IMR-90 (cell line): ENCODE results near the gene SPINDOC. TPM values are rescaled to one million over a fixed set of nuclear protein-coding genes. Genes with fewer than 3 reads are reported as not detected.

Experiments used
- ATAC-seq: fragments of 200-7000 bp; cut with Tn5 transposase; 2 replicates; pipeline ENCODE4 v1.9.1; 2020; ENCODE audit warnings: low read depth, mild to moderate bottlenecking, moderate library complexity
- BruUV-seq: library from RNA; stranded (reverse); fragments of 400-500 nt; replicated peaks from 2 replicates; lab custom pipeline; 2021; lab: Mats Ljungman, UMichigan
- CTCF ChIA-PET: fragments of 300-600 bp; formaldehyde crosslinking; extraction: SDS; loops from one replicate; lab custom pipeline; 2021; ENCODE audit warnings: antibody characterized with exemption; lab: Yijun Ruan, JAX
- POLR2A ChIA-PET: fragments of 300-600 bp; sonication (Branson Sonifier 250); formaldehyde crosslinking; loops from one replicate; lab custom pipeline; 2022; ENCODE audit warnings: antibody characterized with exemption; ENCODE audit not compliant: unreplicated experiment; lab: Charles Lee
- DNase-seq: peaks from one replicate; pipeline ENCODE4 v3.0.0; 2013
- H2AFZ ChIP-seq: replicated peaks from 2 replicates; pipeline ENCODE3; 2013; ENCODE audit warnings: low read length, mild to moderate bottlenecking; ENCODE audit not compliant: poor library complexity
- H2AK5ac ChIP-seq: 2 replicates; pipeline ENCODE4 v1.6.1; 2013; ENCODE audit warnings: low read depth, low read length, inconsistent platforms
- H2AK9ac ChIP-seq: replicated peaks from 2 replicates; pipeline ENCODE3; 2013; ENCODE audit warnings: mild to moderate bottlenecking, low read depth, low read length, moderate library complexity; ENCODE audit not compliant: poor library complexity
- H2BK120ac ChIP-seq: 2 replicates; pipeline ENCODE4 v1.6.1; 2013; ENCODE audit warnings: low read depth, low read length, inconsistent platforms
- H2BK15ac ChIP-seq: 3 replicates; pipeline ENCODE4 v1.6.1; 2013; ENCODE audit warnings: low read depth, low read length, inconsistent platforms
- H2BK20ac ChIP-seq: 2 replicates; pipeline ENCODE4 v1.6.1; 2013; ENCODE audit warnings: low read depth, mild to moderate bottlenecking, inconsistent platforms, low read length, moderate library complexity
- H2BK5ac ChIP-seq: 2 replicates; pipeline ENCODE4 v1.6.1; 2013; ENCODE audit warnings: mild to moderate bottlenecking, low read depth, low read length, inconsistent platforms; ENCODE audit not compliant: poor library complexity, severe bottlenecking
- H3K14ac ChIP-seq: replicated peaks from 2 replicates; pipeline ENCODE4 v1.6.1; 2013; ENCODE audit warnings: low read depth, low read length, inconsistent platforms
- H3K18ac ChIP-seq: 2 replicates; pipeline ENCODE4 v1.6.1; 2013; ENCODE audit warnings: low read depth, low read length, control low read depth
- H3K23ac ChIP-seq: 2 replicates; pipeline ENCODE4 v1.6.1; 2013; ENCODE audit warnings: low read depth, low read length, inconsistent platforms
- H3K27ac ChIP-seq: 2 replicates; pipeline ENCODE4 v1.5.1; 2013; ENCODE audit warnings: mild to moderate bottlenecking, control low read depth, low read length; ENCODE audit not compliant: insufficient read depth
- H3K27me3 ChIP-seq: 2 replicates; pipeline ENCODE4 v1.6.1; 2013; ENCODE audit warnings: low read length; ENCODE audit not compliant: control insufficient read depth, insufficient read depth
- H3K36me3 ChIP-seq: 2 replicates; pipeline ENCODE4 v1.6.1; 2013; ENCODE audit warnings: low read length, mixed read lengths; ENCODE audit not compliant: control insufficient read depth, insufficient read depth
- H3K4ac ChIP-seq: 2 replicates; pipeline ENCODE4 v1.6.1; 2013; ENCODE audit warnings: low read depth, low read length, inconsistent platforms
- H3K4me1 ChIP-seq: 2 replicates; pipeline ENCODE4 v1.6.1; 2013; ENCODE audit warnings: low read length, mixed read lengths; ENCODE audit not compliant: control insufficient read depth, insufficient read depth
- H3K4me2 ChIP-seq: 2 replicates; pipeline ENCODE4 v1.6.1; 2013; ENCODE audit warnings: low read depth, mild to moderate bottlenecking, control low read depth, low read length, moderate library complexity
- H3K4me3 ChIP-seq: 2 replicates; pipeline ENCODE4 v1.5.1; 2013; ENCODE audit warnings: low read depth, mild to moderate bottlenecking, control low read depth, low read length, moderate library complexity; ENCODE audit not compliant: insufficient read depth
- H3K56ac ChIP-seq: 2 replicates; pipeline ENCODE4 v1.6.1; 2013; ENCODE audit warnings: low read length, inconsistent platforms; ENCODE audit not compliant: insufficient read depth; ENCODE audit errors: extremely low read depth
- H3K79me1 ChIP-seq, 2 experiments: 2 replicates each; pipeline ENCODE4 v1.6.1; 2013; ENCODE audit warnings: low read length in 2 of 2, inconsistent platforms in 1 of 2, low read depth in 1 of 2
- H3K9ac ChIP-seq: 2 replicates; pipeline ENCODE4 v1.6.1; 2013; ENCODE audit warnings: low read depth, low read length, control low read depth
- H3K9me1 ChIP-seq: 2 replicates; pipeline ENCODE4 v1.6.1; 2013; ENCODE audit warnings: low read length, inconsistent platforms; ENCODE audit not compliant: insufficient read depth
- H3K9me3 ChIP-seq: 2 replicates; pipeline ENCODE4 v1.6.1; 2013; ENCODE audit warnings: low read length; ENCODE audit not compliant: control insufficient read depth, insufficient read depth
- H4K20me1 ChIP-seq: 2 replicates; pipeline ENCODE4 v1.6.1; 2013; ENCODE audit warnings: low read length, inconsistent platforms; ENCODE audit not compliant: insufficient read depth
- H4K5ac ChIP-seq: 2 replicates; pipeline ENCODE4 v1.6.1; 2013; ENCODE audit warnings: mild to moderate bottlenecking, low read depth, low read length, control low read depth
- H4K8ac ChIP-seq, 2 experiments: 2 replicates each; pipeline ENCODE4 v1.6.1; 2013; ENCODE audit warnings: low read depth in 2 of 2, low read length in 2 of 2, control low read depth in 1 of 2, inconsistent platforms in 1 of 2
- H4K91ac ChIP-seq: 2 replicates; pipeline ENCODE4 v1.6.1; 2013; ENCODE audit warnings: low read depth, low read length, inconsistent platforms; ENCODE audit not compliant: insufficient read depth
- CEBPB ChIP-seq: IDR thresholded peaks from 2 replicates; pipeline ENCODE4 v1.6.1; 2012; ENCODE audit warnings: low read depth, low read length, improper control_type of control experiment
- CHD1 ChIP-seq: IDR thresholded peaks from 2 replicates; pipeline ENCODE4 v1.6.1; 2012; ENCODE audit warnings: low read depth, low read length, improper control_type of control experiment
- MAFK ChIP-seq: IDR thresholded peaks from 2 replicates; pipeline ENCODE4 v1.6.1; 2012; ENCODE audit warnings: low read depth, low read length, improper control_type of control experiment
- MAZ ChIP-seq: IDR thresholded peaks from 2 replicates; pipeline ENCODE4 v1.6.1; 2012; ENCODE audit warnings: low read depth, mild to moderate bottlenecking, low read length, improper control_type of control experiment, moderate library complexity, borderline replicate concordance
- MXI1 ChIP-seq: IDR thresholded peaks from 2 replicates; pipeline ENCODE4 v1.6.1; 2012; ENCODE audit warnings: low read depth, mild to moderate bottlenecking, low read length, moderate library complexity, borderline replicate concordance
- NFE2L2 ChIP-seq: fragments of 150-350 bp; IDR thresholded peaks from 2 replicates; pipeline ENCODE4 v1.6.1; 2016; ENCODE audit warnings: low read depth, mild to moderate bottlenecking, low read length
- POLR2A ChIP-seq: IDR thresholded peaks from 2 replicates; pipeline ENCODE4 v1.6.1; 2012; ENCODE audit warnings: mild to moderate bottlenecking, low read depth, low read length
- RAD21 ChIP-seq: IDR thresholded peaks from 2 replicates; pipeline ENCODE4 v1.6.1; 2012; ENCODE audit warnings: low read length, improper control_type of control experiment
- RFX5 ChIP-seq: IDR thresholded peaks from 2 replicates; pipeline ENCODE4 v1.8.0; 2012; ENCODE audit warnings: low read depth, mild to moderate bottlenecking, low read length, moderate library complexity
- WGBS, 2 experiments: methylation state at CpG; one replicate each; pipeline versions ENCODE4 v1.1.5 to v1.1.7; 2013; ENCODE audit warnings: missing lambda C conversion rate in 2 of 2; ENCODE audit not compliant: insufficient read length in 1 of 2; ENCODE audit errors: extremely low coverage in 2 of 2; 5-methylcytosine and 5-hydroxymethylcytosine counted together
- dilution Hi-C: fragments of 300-500 bp; cut with HindIII; formaldehyde crosslinking; loops from one replicate; pipeline ENCODE4 v1.14.3; 2018; ENCODE audit warnings: low sequenced_read_pairs; ENCODE audit not compliant: unreplicated experiment
- in situ Hi-C: fragments of 300-500 bp; cut with MboI; formaldehyde crosslinking; loops from 3 replicates; pipeline ENCODE4 v1.14.3; 2019; ENCODE audit warnings: low sequenced_read_pairs, inconsistent platforms, mixed read lengths
- intact Hi-C: fragments of 100-400 bp; cut with micrococcal nuclease; formaldehyde crosslinking; loops from 2 replicates; pipeline ENCODE4 v1.10.0; 2022
- polyA plus RNA-seq, 3 experiments: library from polyadenylated mRNA; depleted of rRNA; stranded (reverse); fragments of >200 nt; gene quantifications; 2 replicates each; pipeline ENCODE4 v1.2.3, GENCODE V29; 2012; ENCODE audit warnings: low replicate concordance in 1 of 3
- total RNA-seq: library from RNA; depleted of rRNA; stranded (reverse); fragments of >200 nt; gene quantifications from 2 replicates; pipeline ENCODE4 v1.2.3, GENCODE V29; 2012
- TF ChIP-seq, protein P1 (sequence below): fragments of 150-350 bp; IDR thresholded peaks from 2 replicates; pipeline ENCODE4 v1.6.1; 2016; ENCODE audit warnings: low read depth, mild to moderate bottlenecking, low read length, moderate library complexity, borderline replicate concordance
- TF ChIP-seq, protein P2 (sequence below): fragments of 150-350 bp; IDR thresholded peaks from 2 replicates; pipeline ENCODE4 v1.6.1; 2017; ENCODE audit warnings: mild to moderate bottlenecking, antibody characterized with exemption, low read length, low read depth

Gene SPINDOC
- total and polyA plus RNA-seq, 2 of the 4 experiments (the other 2 are of a cell fraction): 10.0 to 29.9 TPM

DNA sequence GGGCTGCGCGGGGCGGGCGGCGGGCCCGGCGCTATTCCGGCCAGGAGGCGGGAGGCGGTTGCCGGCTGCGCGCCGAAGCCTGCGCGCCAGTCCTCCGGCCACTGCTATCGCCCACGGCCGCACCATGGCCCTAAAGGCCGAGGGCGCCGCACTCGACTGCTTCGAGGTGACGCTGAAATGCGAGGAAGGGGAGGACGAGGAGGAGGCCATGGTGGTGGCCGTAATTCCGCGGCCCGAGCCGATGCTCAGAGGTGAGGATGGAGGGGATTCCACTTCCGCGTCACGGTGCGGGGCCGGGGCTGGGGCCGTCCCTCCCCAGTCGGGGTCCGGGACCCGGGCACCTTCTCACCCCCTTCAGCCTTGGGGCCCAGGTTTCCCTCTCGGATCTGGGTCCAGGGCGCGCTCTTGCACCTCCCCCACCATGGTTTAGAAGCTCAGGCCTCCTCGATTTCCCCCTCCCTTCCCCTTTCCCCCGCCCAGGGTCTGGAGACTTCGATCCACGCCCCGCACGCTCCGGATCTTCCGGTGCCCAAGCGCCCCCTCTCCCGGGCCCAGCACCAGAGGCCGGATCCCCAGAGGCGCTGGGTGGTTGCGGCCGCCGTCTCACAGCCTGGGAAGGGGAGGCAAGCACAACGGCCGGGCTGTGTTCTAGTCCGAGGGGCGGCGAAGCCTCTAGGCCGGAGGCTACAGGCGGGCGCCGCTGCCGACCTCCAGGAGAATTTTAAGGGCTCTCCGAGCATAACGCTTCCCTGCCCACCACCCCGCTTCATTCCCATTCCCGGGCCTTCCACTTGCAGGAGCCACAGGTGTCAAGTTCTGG is 517 bp downstream of the SPINDOC start (continued):
- TF ChIP-seq, protein P1, sequence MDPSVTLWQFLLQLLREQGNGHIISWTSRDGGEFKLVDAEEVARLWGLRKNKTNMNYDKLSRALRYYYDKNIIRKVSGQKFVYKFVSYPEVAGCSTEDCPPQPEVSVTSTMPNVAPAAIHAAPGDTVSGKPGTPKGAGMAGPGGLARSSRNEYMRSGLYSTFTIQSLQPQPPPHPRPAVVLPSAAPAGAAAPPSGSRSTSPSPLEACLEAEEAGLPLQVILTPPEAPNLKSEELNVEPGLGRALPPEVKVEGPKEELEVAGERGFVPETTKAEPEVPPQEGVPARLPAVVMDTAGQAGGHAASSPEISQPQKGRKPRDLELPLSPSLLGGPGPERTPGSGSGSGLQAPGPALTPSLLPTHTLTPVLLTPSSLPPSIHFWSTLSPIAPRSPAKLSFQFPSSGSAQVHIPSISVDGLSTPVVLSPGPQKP: no peak
- TF ChIP-seq CEBPB (no peak), CHD1 (no peak)

DNA sequence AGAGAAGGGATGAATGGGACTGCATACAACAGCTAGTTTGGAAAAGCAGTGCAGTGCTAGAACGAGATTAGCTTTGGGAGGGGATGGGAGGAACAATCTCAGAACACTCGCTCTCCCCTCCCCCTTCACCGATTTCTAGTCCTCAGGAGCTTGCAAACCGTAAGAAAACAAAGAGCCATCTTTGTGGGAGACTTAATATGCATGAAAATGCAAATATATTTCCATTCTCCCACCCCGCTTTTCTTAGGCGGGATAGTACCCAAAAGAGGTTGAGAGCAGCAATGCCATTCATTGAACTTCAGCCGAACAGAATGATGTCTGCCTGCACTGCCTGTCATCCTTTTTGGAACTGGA is 1.1 kb downstream of the SPINDOC start:
- Histone ChIP-seq H4K20me1 (peaks cover 42% of the 10 kb centered on the region), H3K9me1 (peaks cover 9% of the 10 kb centered on the region), H2AFZ (peak overlapping the region; percentile 97), H2BK5ac (no peak overlapping the region), H2AK5ac (peak overlapping the region; percentile 29; the same call in 1 of the 2 replicates), H3K56ac (no peak overlapping the region), H4K91ac (no peak overlapping the region), H3K9me3 (no peaks in the 10 kb centered on the region), H2AK9ac (peak overlapping the region; percentile 99), H3K79me1 (peaks cover 22 to 64% of the 10 kb centered on the region in 2 experiments), H3K4me1 (peaks cover 4% of the 10 kb centered on the region), H3K4me2 (peak overlapping the region; percentile 90), H3K9ac (peak overlapping the region; percentile 98), H4K5ac (no peak overlapping the region), H2BK20ac (no peak overlapping the region), H3K18ac (no peak overlapping the region), H3K4me3 (peak overlapping the region; percentile 98), H3K14ac (peak overlapping the region; percentile 73), H3K27ac (peak overlapping the region; percentile 95), H3K27me3 (no peaks in the 10 kb centered on the region), H2BK15ac (no peak overlapping the region), H2BK120ac (no peak overlapping the region), H3K4ac (peak overlapping the region; percentile 56), H3K36me3 (peaks cover 32% of the 10 kb centered on the region), H3K23ac (peak overlapping the region; percentile 68), H4K8ac (peak overlapping the region in 1 of 2 experiments; percentile 23; a peak in 1 of 4 replicates)
- DNase-seq: no peak
- no TSS peak for BruUV-seq
- ATAC-seq: no peak
- CTCF ChIA-PET: no interaction called here
- in situ Hi-C loops (no loop called here), dilution Hi-C loops (no loop called here), intact Hi-C loops (loop anchor here (5.0 kb wide), 1 partner anchor 337 kb away; no protein-coding TSS in a partner anchor)
- POLR2A ChIA-PET: no interaction called here
- WGBS, 2 experiments: no CpG with 5 or more reads among the region's 7 CpGs
- TF ChIP-seq, protein P1: no peak
- TF ChIP-seq POLR2A: no peak
- no peak for TF ChIP-seq CHD1
- TF ChIP-seq NFE2L2: no peak
- no peak for TF ChIP-seq RFX5
- no peak for TF ChIP-seq RAD21
- no peak for TF ChIP-seq CEBPB
- TF ChIP-seq, protein P2, sequence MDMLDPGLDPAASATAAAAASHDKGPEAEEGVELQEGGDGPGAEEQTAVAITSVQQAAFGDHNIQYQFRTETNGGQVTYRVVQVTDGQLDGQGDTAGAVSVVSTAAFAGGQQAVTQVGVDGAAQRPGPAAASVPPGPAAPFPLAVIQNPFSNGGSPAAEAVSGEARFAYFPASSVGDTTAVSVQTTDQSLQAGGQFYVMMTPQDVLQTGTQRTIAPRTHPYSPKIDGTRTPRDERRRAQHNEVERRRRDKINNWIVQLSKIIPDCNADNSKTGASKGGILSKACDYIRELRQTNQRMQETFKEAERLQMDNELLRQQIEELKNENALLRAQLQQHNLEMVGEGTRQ: no peak
- no peak for TF ChIP-seq MXI1
- TF ChIP-seq MAZ: no peak
- no peak for TF ChIP-seq MAFK
